ENCODE data around the gene MYO1G. TPM values are rescaled to one million over a fixed set of nuclear protein-coding genes. Genes with fewer than 3 reads are reported as not detected.

Gene MYO1G
- polyA plus RNA-seq, 2 of the 4 experiments (the other 2 are of a cell fraction) = 0.06 TPM; not detected in 1

GRCh38 chr7:45007571-45008328 is 28.9 kb upstream of the MYO1G start:
- POLR2A ChIA-PET = no interaction called here
- no peak for TF ChIP-seq MAX (IDR thresholded peaks at IDR 0.05)
- no peak for TF ChIP-seq MAFK (IDR thresholded peaks at IDR 0.05; ENCODE audit: partially characterized antibody)
- no peak for TF ChIP-seq ATOH8 (CRISPR knock-in tag; IDR thresholded peaks at IDR 0.05; ENCODE audit: low read depth)
- TF ChIP-seq E2F6 (IDR thresholded peaks at IDR 0.05; ENCODE audit: borderline replicate concordance, low read depth) = no peak
- TF ChIP-seq RAD21 (conservative IDR thresholded peaks at IDR 0.05 in 1 of 2, IDR thresholded peaks at IDR 0.05 in 1 of 2) = no peak
- no peak for TF ChIP-seq FOSB (CRISPR knock-in tag; IDR thresholded peaks at IDR 0.05)
- TF ChIP-seq KDM1A (IDR thresholded peaks at IDR 0.05; ENCODE audit: low read depth) = no peak
- no peak for TF ChIP-seq HDAC2 (IDR thresholded peaks at IDR 0.05)
- TF ChIP-seq, protein P1, sequence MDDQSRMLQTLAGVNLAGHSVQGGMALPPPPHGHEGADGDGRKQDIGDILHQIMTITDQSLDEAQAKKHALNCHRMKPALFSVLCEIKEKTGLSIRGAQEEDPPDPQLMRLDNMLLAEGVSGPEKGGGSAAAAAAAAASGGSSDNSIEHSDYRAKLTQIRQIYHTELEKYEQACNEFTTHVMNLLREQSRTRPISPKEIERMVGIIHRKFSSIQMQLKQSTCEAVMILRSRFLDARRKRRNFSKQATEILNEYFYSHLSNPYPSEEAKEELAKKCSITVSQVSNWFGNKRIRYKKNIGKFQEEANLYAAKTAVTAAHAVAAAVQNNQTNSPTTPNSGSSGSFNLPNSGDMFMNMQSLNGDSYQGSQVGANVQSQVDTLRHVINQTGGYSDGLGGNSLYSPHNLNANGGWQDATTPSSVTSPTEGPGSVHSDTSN (IDR thresholded peaks at IDR 0.05) = no peak
- CTCF ChIA-PET = interaction anchor here (1.2 kb wide), 1 partner anchor 151 kb away, joined by 3 read pairs; no protein-coding TSS in a partner anchor

DNA sequence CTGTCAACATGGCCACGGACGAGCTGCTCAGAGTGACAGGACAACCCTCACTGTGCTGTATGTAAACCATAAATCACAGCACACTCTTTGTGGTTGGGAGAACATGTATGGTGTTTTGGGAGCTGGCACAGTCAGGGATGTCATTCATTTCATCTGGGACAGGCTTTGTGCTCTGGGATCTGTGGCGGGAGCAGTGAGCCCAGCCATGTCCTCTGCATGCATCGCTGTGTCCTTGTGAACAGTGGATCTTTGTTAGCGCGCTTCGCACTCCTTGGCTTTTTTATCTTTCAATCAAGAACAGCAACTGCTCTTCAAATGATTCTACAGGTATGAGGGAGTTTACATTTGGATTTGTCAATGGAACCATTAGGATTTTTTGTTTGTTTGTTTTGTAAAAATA is 28.3 kb upstream of the MYO1G start:
- FAIRE-seq (no peak), ATAC-seq (no peak)

More at GRCh38 chr7:45007571-45008328, 28.9 kb upstream of the MYO1G start:
- no peak overlapping the region for H3K27ac ChIP-seq
- no peak for FAIRE-seq
- H3K4me3 ChIP-seq = no peak overlapping the region
- no peak for DNase-seq (ENCODE audit: low read depth in 1 of 2, low spot score in 1 of 2)
- no peak overlapping the region for H3K4me2 ChIP-seq
- ATAC-seq = no peak
- no peaks in the 10 kb centered on the region for H3K4me1 ChIP-seq
- WGBS (ENCODE audit: missing lambda C conversion rate) = 97% methylated on average over 7 of the region's 7 CpGs
- H3K9me3 ChIP-seq = no peaks in the 10 kb centered on the region

GRCh38 chr7:45003789-45004188 is 25.0 kb upstream of the MYO1G start:
- CTCF ChIA-PET = interaction anchor here (1.0 to 1.1 kb wide), 2 partner anchors 108 to 132 kb away, joined by 3 read pairs; partner anchors contain the start of gene TBRG4
- Histone ChIP-seq H3K4me3 (no peak overlapping the region), H3K4me1 (peaks cover 10% of the 10 kb centered on the region), H3K4me2 (no peak overlapping the region), H3K9me3 (no peaks in the 10 kb centered on the region), H3K27ac (no peak overlapping the region)
- DNase-seq (ENCODE audit: low read depth in 1 of 2, low spot score in 1 of 2) = no peak
- FAIRE-seq = no peak
- no peak for ATAC-seq
- TF ChIP-seq SREBF2 (IDR thresholded peaks at IDR 0.05) (no peak), HOXB5 (CRISPR knock-in tag; IDR thresholded peaks at IDR 0.05) (no peak), TFCP2L1 (CRISPR knock-in tag; IDR thresholded peaks at IDR 0.05) (no peak), CHD4 (IDR thresholded peaks at IDR 0.05; ENCODE audit: borderline replicate concordance) (no peak), HDAC2 (IDR thresholded peaks at IDR 0.05) (no peak), CBX2 (IDR thresholded peaks at IDR 0.05; ENCODE audit: borderline replicate concordance, low read depth) (no peak), KDM1A (IDR thresholded peaks at IDR 0.05; ENCODE audit: low read depth) (no peak), POLR2A (IDR thresholded peaks at IDR 0.05; ENCODE audit: low read length) (no peak), ATOH8 (CRISPR knock-in tag; IDR thresholded peaks at IDR 0.05; ENCODE audit: low read depth) (no peak), EHMT2 (IDR thresholded peaks at IDR 0.05; ENCODE audit: low read depth) (no peak), PHF8 (IDR thresholded peaks at IDR 0.05; ENCODE audit: borderline replicate concordance, low read depth) (no peak), EHF (CRISPR knock-in tag; IDR thresholded peaks at IDR 0.05) (no peak), CBX8 (IDR thresholded peaks at IDR 0.05) (no peak), GATA3 (IDR thresholded peaks at IDR 0.05; ENCODE audit: borderline replicate concordance) (no peak), TP53 (CRISPR knock-in tag; IDR thresholded peaks at IDR 0.05) (no peak), RCOR1 (IDR thresholded peaks at IDR 0.05; ENCODE audit: low read depth, low read length) (no peak), ZSCAN20 (CRISPR knock-in tag; IDR thresholded peaks at IDR 0.05) (no peak), HEYL (CRISPR knock-in tag; IDR thresholded peaks at IDR 0.05) (no peak)
- TF ChIP-seq, protein P2, sequence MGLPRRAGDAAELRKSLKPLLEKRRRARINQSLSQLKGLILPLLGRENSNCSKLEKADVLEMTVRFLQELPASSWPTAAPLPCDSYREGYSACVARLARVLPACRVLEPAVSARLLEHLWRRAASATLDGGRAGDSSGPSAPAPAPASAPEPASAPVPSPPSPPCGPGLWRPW (IDR thresholded peaks at IDR 0.05) = no peak
- TF ChIP-seq, protein P3, sequence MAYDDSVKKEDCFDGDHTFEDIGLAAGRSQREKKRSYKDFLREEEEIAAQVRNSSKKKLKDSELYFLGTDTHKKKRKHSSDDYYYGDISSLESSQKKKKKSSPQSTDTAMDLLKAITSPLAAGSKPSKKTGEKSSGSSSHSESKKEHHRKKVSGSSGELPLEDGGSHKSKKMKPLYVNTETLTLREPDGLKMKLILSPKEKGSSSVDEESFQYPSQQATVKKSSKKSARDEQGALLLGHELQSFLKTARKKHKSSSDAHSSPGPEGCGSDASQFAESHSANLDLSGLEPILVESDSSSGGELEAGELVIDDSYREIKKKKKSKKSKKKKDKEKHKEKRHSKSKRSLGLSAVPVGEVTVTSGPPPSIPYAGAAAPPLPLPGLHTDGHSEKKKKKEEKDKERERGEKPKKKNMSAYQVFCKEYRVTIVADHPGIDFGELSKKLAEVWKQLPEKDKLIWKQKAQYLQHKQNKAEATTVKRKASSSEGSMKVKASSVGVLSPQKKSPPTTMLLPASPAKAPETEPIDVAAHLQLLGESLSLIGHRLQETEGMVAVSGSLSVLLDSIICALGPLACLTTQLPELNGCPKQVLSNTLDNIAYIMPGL (CRISPR knock-in tag; IDR thresholded peaks at IDR 0.05; ENCODE audit: borderline replicate concordance) = no peak
- 88% methylated on average over 4 of the region's 4 CpGs for WGBS (ENCODE audit: missing lambda C conversion rate)
- POLR2A ChIA-PET = no interaction called here

More for the DNA sequence above, 28.3 kb upstream of the MYO1G start:
- no peak for TF ChIP-seq KDM5A (IDR thresholded peaks at IDR 0.05)
- no peak for TF ChIP-seq HOXA7 (CRISPR knock-in tag; IDR thresholded peaks at IDR 0.05)
- Histone ChIP-seq H3K4me2 (no peak overlapping the region), H3K4me3 (no peak overlapping the region), H3K9me3 (no peaks in the 10 kb centered on the region), H3K4me1 (no peaks in the 10 kb centered on the region), H3K27ac (no peak overlapping the region)
- DNase-seq (ENCODE audit: low read depth in 1 of 2, low spot score in 1 of 2) = no peak
- ChIA-PET POLR2A (no interaction called here), CTCF (interaction anchor here (1.2 kb wide), 1 partner anchor 150 kb away, joined by 3 read pairs; no protein-coding TSS in a partner anchor)
- 93% methylated on average over 7 of the region's 7 CpGs for WGBS (ENCODE audit: missing lambda C conversion rate)

Measured in A549 (cell line).